ENCODE results near the gene SCRN1.
"Not testable (repeated sequence)": the region's sequence is repeated elsewhere in the genome, so short reads cannot be mapped to it uniquely, and the experiment has no call there.

Gene SCRN1

GRCh38 chr7:29975561-29975960, 14.0 kb downstream of the SCRN1 start:
- DNase-seq = no peak
- in situ Hi-C loops (cut with HindIII; ENCODE audit: low pct_ligation_motif_present, low pct_unique_long_range_greater_than_20kb, low sequenced_read_pairs) = no loop called here

DNA sequence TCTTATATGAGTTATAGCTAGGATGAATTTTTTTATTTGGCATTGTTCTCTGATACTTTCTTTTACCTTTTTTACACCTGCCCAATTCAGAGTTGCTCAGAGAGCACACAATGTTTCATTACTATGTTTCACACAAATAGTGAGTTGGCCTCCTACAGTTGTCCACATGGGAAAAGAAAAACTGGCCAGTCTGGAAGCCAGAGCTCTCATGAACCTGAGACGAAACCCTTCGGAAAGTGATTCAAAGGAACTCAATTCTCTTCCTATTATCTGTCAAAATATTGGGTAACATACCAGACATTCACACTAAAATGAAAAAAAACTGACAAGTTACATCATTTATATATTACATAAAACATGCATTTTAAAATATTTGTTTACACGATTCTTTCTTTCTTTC, 15.3 kb downstream of the SCRN1 start:
- DNase-seq = no peak
- in situ Hi-C loops (cut with HindIII; ENCODE audit: low pct_ligation_motif_present, low pct_unique_long_range_greater_than_20kb, low sequenced_read_pairs) = no loop called here

- no peak for DNase-seq
- in situ Hi-C loops (cut with HindIII; ENCODE audit: low pct_ligation_motif_present, low pct_unique_long_range_greater_than_20kb, low sequenced_read_pairs) = no loop called here
Observed at GRCh38 chr7:29972315-29972669, 17.3 kb downstream of the SCRN1 start.

DNA sequence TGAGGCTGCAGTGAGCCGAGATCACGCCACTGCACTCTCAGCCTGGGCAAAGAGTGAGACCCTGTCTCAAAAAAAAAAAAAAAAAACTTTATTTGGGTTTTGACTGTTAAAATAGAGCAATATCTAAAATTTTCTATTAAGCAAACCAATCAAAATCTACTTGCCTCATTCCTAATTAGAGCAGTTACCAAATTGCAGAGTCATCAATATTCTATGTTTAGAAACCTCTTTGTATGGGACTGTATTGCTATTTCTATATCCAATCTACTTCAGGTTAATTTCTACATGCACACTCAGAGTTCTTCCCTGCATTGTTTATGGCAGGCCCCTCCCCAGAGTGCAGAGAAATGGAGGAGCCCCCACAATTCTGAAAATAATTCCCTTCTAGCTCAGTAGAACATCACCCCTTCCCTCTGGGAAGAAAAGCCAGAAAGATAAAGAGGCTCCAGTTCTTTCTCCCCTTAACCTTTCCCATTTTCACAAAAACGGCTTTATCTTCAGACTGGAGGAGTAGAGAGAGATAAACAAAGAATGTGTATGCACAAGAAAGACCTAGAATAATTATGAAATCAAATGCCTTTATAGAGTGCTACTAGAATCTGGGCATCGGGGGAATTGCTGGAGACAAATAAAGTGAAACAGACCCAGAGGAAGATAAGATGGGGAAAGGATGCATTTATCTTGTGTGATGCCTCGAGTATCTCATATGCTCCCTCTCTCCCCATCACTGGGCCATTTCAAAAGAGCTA, 17.9 kb downstream of the SCRN1 start:
- in situ Hi-C loops (cut with HindIII; ENCODE audit: low pct_ligation_motif_present, low pct_unique_long_range_greater_than_20kb, low sequenced_read_pairs) = no loop called here
- no peak for DNase-seq

DNA sequence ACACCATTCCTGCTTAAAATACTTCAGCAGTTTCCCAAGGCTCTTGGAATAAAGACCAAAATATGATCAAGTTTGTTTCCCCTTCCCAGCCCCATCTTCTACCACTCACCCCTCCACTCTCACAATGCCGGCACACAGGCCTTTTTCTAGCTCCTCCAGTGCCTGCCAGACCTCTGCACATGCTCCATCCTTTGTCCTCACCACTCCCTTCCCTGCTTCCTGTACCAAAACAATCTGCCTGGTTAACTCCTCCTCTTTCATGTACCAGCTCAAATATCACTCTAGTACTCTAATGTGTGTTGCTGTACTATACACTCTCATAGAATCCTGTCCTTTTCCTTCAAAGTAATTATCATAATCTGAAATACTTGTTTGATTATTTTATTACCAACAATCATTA, 19.4 kb downstream of the SCRN1 start:
- no peak for DNase-seq
- in situ Hi-C loops (cut with HindIII; ENCODE audit: low pct_ligation_motif_present, low pct_unique_long_range_greater_than_20kb, low sequenced_read_pairs) = no loop called here

DNA sequence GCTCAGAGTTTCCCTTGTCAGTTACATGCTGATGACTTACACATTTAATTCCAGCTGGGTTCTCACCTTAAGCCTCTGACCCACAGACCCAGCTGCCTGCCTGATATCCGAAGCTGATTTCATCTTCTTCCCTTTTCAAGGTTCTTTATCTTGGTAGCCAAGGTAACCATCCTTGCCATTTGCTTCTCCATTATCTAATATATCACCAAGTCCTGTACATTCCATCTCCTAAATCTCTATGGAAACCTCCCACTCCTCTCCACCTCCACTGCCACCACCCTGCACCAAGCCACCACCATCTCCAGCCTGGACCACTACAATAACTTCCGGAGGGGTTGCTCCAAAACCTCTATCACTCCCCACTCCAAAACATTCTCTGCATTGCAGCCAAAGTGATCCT, 19.9 kb downstream of the SCRN1 start:
- in situ Hi-C loops (cut with HindIII; ENCODE audit: low pct_ligation_motif_present, low pct_unique_long_range_greater_than_20kb, low sequenced_read_pairs) = no loop called here
- DNase-seq = no peak

DNA sequence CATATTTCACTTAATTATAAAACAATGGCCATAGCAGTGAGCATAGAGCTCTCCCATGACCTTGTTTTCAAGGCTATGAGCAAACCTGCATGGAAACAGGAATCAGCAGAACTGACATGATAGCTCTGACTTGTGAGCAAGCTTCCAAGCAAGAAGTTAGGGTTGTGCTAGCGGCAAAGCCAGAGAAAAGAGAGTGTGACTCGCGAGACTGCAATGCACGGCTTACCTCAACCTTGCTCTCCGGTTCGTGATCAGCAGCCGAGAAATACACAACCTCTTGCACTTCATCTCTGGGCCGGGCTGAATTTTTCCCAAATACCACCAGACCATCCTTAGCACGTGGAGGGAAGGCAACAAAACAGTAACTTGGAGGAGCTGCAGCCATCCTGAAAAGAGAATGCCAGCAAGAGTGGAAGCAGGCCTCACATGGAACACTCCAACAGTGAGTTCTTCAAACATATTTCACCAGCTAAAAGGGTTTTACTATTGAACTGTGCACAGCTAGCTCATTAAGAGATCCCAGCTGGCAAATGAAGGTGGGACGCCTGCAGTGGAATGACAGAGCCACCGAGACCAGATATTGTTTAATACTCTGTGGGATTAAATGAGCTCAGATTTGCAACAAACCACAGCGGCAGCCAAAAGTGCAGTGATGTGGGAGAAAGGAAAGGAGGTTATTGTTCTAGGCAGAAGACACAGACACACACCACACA, 20.8 kb downstream of the SCRN1 start:
- in situ Hi-C loops (cut with HindIII; ENCODE audit: low pct_ligation_motif_present, low pct_unique_long_range_greater_than_20kb, low sequenced_read_pairs) = no loop called here
- DNase-seq = peak; percentile 84

DNA sequence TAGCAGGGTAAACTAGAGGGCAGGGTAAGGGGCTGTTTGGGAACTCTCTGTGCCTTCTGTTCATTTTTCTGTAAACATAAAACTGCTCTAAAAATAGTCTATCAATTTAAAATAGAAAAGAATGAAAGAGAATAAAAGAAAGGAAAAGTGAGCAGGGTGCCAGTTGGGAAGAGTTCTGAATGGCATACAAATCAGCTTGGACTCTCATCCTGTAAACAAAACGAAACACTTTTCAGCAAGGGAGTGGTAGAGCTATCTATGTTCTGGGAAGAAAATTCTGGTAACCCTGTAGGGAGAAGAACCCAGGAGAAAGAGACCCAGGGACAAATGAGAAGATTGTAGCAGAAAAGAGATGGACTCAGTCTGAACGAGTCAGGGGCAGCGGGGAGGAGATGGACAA, 24.6 kb downstream of the SCRN1 start:
- in situ Hi-C loops (cut with HindIII; ENCODE audit: low pct_ligation_motif_present, low pct_unique_long_range_greater_than_20kb, low sequenced_read_pairs) = no loop called here
- DNase-seq = no peak

DNA sequence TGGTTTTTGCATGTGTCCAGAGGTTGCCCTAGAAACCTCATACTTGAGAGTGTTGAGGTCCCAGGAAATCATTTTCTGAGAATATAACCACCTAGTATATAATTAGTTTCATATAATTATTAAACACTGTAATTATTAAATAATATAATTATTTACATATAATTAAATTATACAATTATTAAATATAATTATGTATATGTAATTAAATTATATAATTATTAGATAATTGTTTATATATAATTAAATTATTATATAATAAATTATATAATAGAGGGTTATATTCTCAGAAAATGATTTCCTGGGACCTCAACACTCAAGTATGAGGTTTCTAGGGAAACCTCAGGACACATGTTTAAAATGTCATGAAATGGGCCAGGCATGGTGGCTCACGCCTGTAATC, 27.6 kb downstream of the SCRN1 start:
- no peak for DNase-seq
- in situ Hi-C loops (cut with HindIII; ENCODE audit: low pct_ligation_motif_present, low pct_unique_long_range_greater_than_20kb, low sequenced_read_pairs) = no loop called here

- DNase-seq; in situ Hi-C loops (cut with HindIII; ENCODE audit: low pct_ligation_motif_present, low pct_unique_long_range_greater_than_20kb, low sequenced_read_pairs): not testable (repeated sequence)
Observed at GRCh38 chr7:29961611-29962010, 28.0 kb downstream of the SCRN1 start.

DNA sequence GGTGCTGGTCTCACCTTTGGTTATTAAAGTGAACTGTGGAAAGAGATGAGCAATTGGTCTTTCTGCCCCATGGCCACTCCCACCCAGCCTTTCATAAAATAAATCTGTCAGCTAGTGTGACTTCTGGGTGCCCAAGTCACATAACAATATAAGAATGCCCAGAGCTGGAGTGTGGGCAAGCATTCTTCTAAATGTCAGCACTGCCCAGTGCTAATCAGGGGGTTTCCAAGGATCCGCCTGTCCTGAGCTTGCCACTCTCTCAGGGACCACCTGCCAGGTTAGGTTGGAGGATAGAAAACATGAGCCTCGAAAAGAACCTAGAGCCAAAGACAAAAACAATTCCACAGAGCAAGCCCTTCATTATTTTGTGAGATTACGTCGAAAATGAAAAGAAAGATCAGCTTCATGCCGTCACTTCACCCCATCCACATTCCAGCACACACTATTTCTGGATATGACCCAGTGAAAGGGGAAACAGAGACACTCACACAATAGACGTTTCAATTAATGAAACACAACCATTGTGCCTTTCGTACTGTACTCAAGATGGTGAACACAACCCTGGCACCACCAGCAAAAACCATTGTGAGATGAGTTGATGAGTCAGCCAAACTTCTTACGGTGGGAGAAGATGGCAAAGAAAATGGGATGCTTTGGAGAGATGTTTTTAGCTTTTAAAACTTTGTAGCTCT, 30.8 kb downstream of the SCRN1 start:
- in situ Hi-C loops (cut with HindIII; ENCODE audit: low pct_ligation_motif_present, low pct_unique_long_range_greater_than_20kb, low sequenced_read_pairs) = no loop called here
- no peak for DNase-seq

- DNase-seq = no peak
- in situ Hi-C loops (cut with HindIII; ENCODE audit: low pct_ligation_motif_present, low pct_unique_long_range_greater_than_20kb, low sequenced_read_pairs) = no loop called here
Observed at GRCh38 chr7:29957521-29958310, 31.9 kb downstream of the SCRN1 start.

DNA sequence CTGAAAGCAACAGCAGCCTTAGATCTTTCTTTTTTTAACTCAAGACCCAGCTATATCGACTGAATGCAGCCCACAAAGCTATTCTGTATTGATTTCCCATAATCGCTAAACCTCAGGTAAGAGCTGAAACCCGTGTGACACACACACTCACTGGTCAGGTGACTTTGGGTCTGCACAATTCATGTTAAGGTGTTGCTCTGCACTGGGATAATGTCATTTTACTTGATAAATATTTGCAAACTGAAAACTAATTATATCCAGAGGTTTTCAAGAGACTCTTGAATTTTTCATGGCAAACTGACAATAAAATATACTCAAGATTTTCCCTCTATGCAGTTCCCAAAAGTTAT, 33.1 kb downstream of the SCRN1 start:
- in situ Hi-C loops (cut with HindIII; ENCODE audit: low pct_ligation_motif_present, low pct_unique_long_range_greater_than_20kb, low sequenced_read_pairs) = no loop called here
- no peak for DNase-seq

- DNase-seq = no peak
- in situ Hi-C loops (cut with HindIII; ENCODE audit: low pct_ligation_motif_present, low pct_unique_long_range_greater_than_20kb, low sequenced_read_pairs) = no loop called here
Observed at GRCh38 chr7:29955799-29956486, 33.7 kb downstream of the SCRN1 start.

- in situ Hi-C loops (cut with HindIII; ENCODE audit: low pct_ligation_motif_present, low pct_unique_long_range_greater_than_20kb, low sequenced_read_pairs) = no loop called here
- DNase-seq = no peak
Observed at GRCh38 chr7:29955075-29955792, 34.4 kb downstream of the SCRN1 start.

- in situ Hi-C loops (cut with HindIII; ENCODE audit: low pct_ligation_motif_present, low pct_unique_long_range_greater_than_20kb, low sequenced_read_pairs) = no loop called here
- no peak for DNase-seq
Observed at GRCh38 chr7:29953726-29954347, 35.8 kb downstream of the SCRN1 start.

GRCh38 chr7:29951206-29951605, 38.4 kb downstream of the SCRN1 start:
- DNase-seq = no peak
- in situ Hi-C loops (cut with HindIII; ENCODE audit: low pct_ligation_motif_present, low pct_unique_long_range_greater_than_20kb, low sequenced_read_pairs) = no loop called here

- no peak for DNase-seq
- in situ Hi-C loops (cut with HindIII; ENCODE audit: low pct_ligation_motif_present, low pct_unique_long_range_greater_than_20kb, low sequenced_read_pairs) = no loop called here
Observed at GRCh38 chr7:29950480-29950879, 39.1 kb downstream of the SCRN1 start.
